Stomach (tissue), 9 donors: Measurements from ENCODE around the gene MYBPC1. TPM values are rescaled to one million over a fixed set of nuclear protein-coding genes. Genes with fewer than 3 reads are reported as not detected.

Source experiments
- DNase-seq, 2 donors: peaks; one replicate each; pipeline versions ENCODE4 v3.0.0 to v3.0.0-alpha.2; 2013 to 2019
- H3K27ac ChIP-seq, 5 donors: fragments of 200-600 bp in 4 of 5; sonication (generic) in 4 of 5; one replicate each; pipeline ENCODE4 v1.5.1; 2013 to 2019; ENCODE audit warnings: mild to moderate bottlenecking in 1 of 5, moderate library complexity in 1 of 5
- H3K27me3 ChIP-seq, 3 donors: fragments of 200-600 bp; sonication (generic); one replicate each; pipeline ENCODE4 v1.5.1; 2017 to 2019; ENCODE audit warnings: mixed run types in 1 of 3
- H3K36me3 ChIP-seq, 4 donors: fragments of 200-600 bp; sonication (generic); 1 replicate in 3 of 4; 2 replicates in 1 of 4; pipeline ENCODE4 v1.5.1; 2016 to 2019
- H3K4me1 ChIP-seq, 4 donors: fragments of 200-600 bp; sonication (generic); one replicate each; pipeline ENCODE4 v1.5.1; 2016 to 2019
- H3K4me3 ChIP-seq, 4 donors: fragments of 200-600 bp; sonication (generic) in 3 of 4; one replicate each; pipeline ENCODE4 v1.5.1; 2016 to 2019; ENCODE audit warnings: mild to moderate bottlenecking in 1 of 4
- H3K9me3 ChIP-seq, 4 donors: fragments of 200-600 bp; sonication (generic); one replicate each; pipeline ENCODE4 v1.5.1; 2016 to 2019
- CTCF ChIP-seq, 7 experiments: fragments of 450-650 bp in 4 of 7; fragments of 200-600 bp in 3 of 7; sonication (generic) in 3 of 7; IDR thresholded peaks; one replicate each; pipeline ENCODE4 v1.5.1; 2016 to 2019; ENCODE audit warnings: antibody characterized with exemption in 7 of 7, control low read depth in 2 of 7, mild to moderate bottlenecking in 1 of 7
- EP300 ChIP-seq: sonication (generic); formaldehyde crosslinking; IDR thresholded peaks from one replicate; pipeline ENCODE4 v1.6.1; 2017; ENCODE audit warnings: antibody characterized with exemption
- POLR2A ChIP-seq, 4 donors: fragments of 450-650 bp; IDR thresholded peaks; one replicate each; pipeline ENCODE4 v1.6.1; 2016; ENCODE audit warnings: antibody characterized with exemption in 4 of 4, control low read depth in 2 of 4, mild to moderate bottlenecking in 1 of 4, moderate library complexity in 1 of 4
- POLR2AphosphoS5 ChIP-seq, 3 donors: sonication (generic); formaldehyde crosslinking; IDR thresholded peaks; one replicate each; pipeline ENCODE4 v1.6.1; 2016; ENCODE audit warnings: antibody characterized with exemption in 3 of 3
- WGBS, 5 donors: extraction: QIAGEN DNeasy Blood & Tissue Kit in 3 of 5; methylation state at CpG; one replicate each; pipeline versions ENCODE4 v1.1.5 to v1.1.7; 2013 to 2018; 5-methylcytosine and 5-hydroxymethylcytosine counted together
- intact Hi-C: fragments of 100-400 bp; cut with DNase I; formaldehyde crosslinking; loops from one replicate; pipeline ENCODE4 v1.15.1; 2023; ENCODE audit warnings: low total_unique reads
- polyA plus RNA-seq, 3 donors: library from polyadenylated mRNA; stranded (reverse); fragments of 200-250 nt; gene quantifications; one replicate each; pipeline ENCODE4 v1.2.3, GENCODE V29; 2013
- total RNA-seq, 5 donors: library from RNA; depleted of rRNA; stranded (reverse); fragments of >200 nt; gene quantifications; one replicate each; pipeline versions ENCODE4 v1.1.0 to v1.2.3, GENCODE V29; 2014 to 2016
- donor health status: healthy with polysubstance abuse.
- donor health status: Bipolar disorder and iron deficiency.
- donor health status: healthy.

MYBPC1 gene
- total and polyA plus RNA-seq, 8 donors = 0.31 to 8.8 (median 1.7) TPM; not detected in 2

GRCh38 chr12:101598483-101598882, 3.7 kb downstream of the MYBPC1 start:
- Histone ChIP-seq H3K4me1 (peaks cover 0 to 30% (median 11%) of the 10 kb centered on the region in 4 donors), H3K27me3 (no peaks in the 10 kb centered on the region), H3K36me3 (no peaks in the 10 kb centered on the region), H3K4me3 (no peak overlapping the region), H3K27ac (peak overlapping the region in 3 of 5 donors; percentile 11 to 81 (median 20)), H3K9me3 (no peaks in the 10 kb centered on the region)
- no peak for DNase-seq
- intact Hi-C loops = no loop called here
- TF ChIP-seq EP300 (no peak), CTCF (IDR thresholded peaks at IDR 0.05) (no peak), POLR2A (IDR thresholded peaks at IDR 0.05) (no peak), POLR2AphosphoS5 (IDR thresholded peaks at IDR 0.05) (no peak)
- 76 to 96% (median 92%) methylated on average over 3 of the region's 3 CpGs for WGBS, 5 donors

GRCh38 chr12:101599311-101599710, 4.5 kb downstream of the MYBPC1 start:
- TF ChIP-seq POLR2AphosphoS5 (IDR thresholded peaks at IDR 0.05) (peak in 1 of 3 donors; percentile 5), CTCF (IDR thresholded peaks at IDR 0.05) (no peak), POLR2A (IDR thresholded peaks at IDR 0.05) (no peak), EP300 (no peak)
- Histone ChIP-seq H3K36me3 (no peaks in the 10 kb centered on the region), H3K4me3 (no peak overlapping the region), H3K9me3 (no peaks in the 10 kb centered on the region), H3K27me3 (no peaks in the 10 kb centered on the region), H3K4me1 (peaks cover 0 to 30% (median 14%) of the 10 kb centered on the region in 4 donors), H3K27ac (peak overlapping the region in 4 of 5 donors; percentile 66 to 81 (median 74))
- peak in 1 of 2 donors; percentile 28 for DNase-seq
- WGBS, 5 donors = 26 to 88% (median 44%) methylated on average over 1 of the region's 1 CpG
- intact Hi-C loops = no loop called here

GRCh38 chr12:101599771-101600484, 5.2 kb downstream of the MYBPC1 start:
- peaks cover 3 to 34% (median 17%) of the 10 kb centered on the region in 4 donors for H3K4me1 ChIP-seq
- intact Hi-C loops = no loop called here
- H3K4me3 ChIP-seq = no peak overlapping the region
- no peaks in the 10 kb centered on the region for H3K36me3 ChIP-seq
- no peaks in the 10 kb centered on the region for H3K27me3 ChIP-seq
- WGBS, 5 donors = 32 to 58% (median 43%) methylated on average over 5 of the region's 5 CpGs
- H3K9me3 ChIP-seq = no peaks in the 10 kb centered on the region
- DNase-seq = peak in 1 of 2 donors; percentile 36
- TF ChIP-seq POLR2A (IDR thresholded peaks at IDR 0.05) = no peak
- TF ChIP-seq EP300 = no peak
- TF ChIP-seq POLR2AphosphoS5 (IDR thresholded peaks at IDR 0.05) = no peak
- no peak for TF ChIP-seq CTCF (IDR thresholded peaks at IDR 0.05)
- H3K27ac ChIP-seq = peak overlapping the region; percentile 65 to 81 (median 68)

- Histone ChIP-seq H3K27me3 (no peaks in the 10 kb centered on the region), H3K9me3 (no peaks in the 10 kb centered on the region), H3K4me3 (no peak overlapping the region), H3K27ac (peak overlapping the region in 4 of 5 donors; percentile 50 to 76 (median 71)), H3K36me3 (no peaks in the 10 kb centered on the region), H3K4me1 (peaks cover 12 to 42% (median 28%) of the 10 kb centered on the region in 4 donors)
- intact Hi-C loops = no loop called here
- TF ChIP-seq POLR2A (IDR thresholded peaks at IDR 0.05) (no peak), EP300 (no peak), POLR2AphosphoS5 (IDR thresholded peaks at IDR 0.05) (peak in 1 of 3 donors; percentile 7), CTCF (IDR thresholded peaks at IDR 0.05) (no peak)
- WGBS, 5 donors = 17 to 42% (median 33%) methylated on average over 1 of the region's 1 CpG
- peak in 1 of 2 donors; percentile 44 for DNase-seq
These were observed 9.4 kb downstream of the MYBPC1 start for GRCh38 chr12:101604132-101604531.
